ENCODE data around the gene LRRC55.

The LRRC55 gene

DNA sequence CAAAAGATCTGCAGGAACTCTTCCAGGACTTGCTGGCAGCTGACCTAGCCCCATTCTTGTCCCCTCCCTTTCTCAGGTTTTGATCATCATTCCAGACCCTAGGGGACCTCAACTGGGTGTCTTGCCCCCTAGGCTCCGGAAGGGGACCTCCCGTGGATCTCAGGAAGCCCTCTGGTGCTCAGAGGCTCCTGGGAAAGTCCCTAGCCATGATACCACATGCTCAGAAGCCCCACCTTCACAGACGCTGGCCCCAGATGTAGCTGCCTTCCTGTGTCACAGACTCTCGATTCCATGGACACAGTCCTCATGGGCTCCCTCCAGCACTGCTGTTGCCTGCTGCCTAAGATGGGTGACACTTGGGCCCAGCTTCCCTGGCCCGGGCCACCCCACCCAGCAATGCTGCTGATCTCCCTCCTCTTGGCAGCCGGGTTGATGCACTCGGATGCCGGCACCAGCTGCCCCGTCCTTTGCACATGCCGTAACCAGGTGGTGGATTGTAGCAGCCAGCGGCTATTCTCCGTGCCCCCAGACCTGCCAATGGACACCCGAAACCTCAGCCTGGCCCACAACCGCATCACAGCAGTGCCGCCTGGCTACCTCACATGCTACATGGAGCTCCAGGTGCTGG lies at the start of gene LRRC55:
Gene LRRC55, plus strand, starts transcription at position 276 of the 628 bp plus-strand sequence. Its CDS starts 70 bp downstream, at position 346.
- DNase-seq, result no peak

DNA sequence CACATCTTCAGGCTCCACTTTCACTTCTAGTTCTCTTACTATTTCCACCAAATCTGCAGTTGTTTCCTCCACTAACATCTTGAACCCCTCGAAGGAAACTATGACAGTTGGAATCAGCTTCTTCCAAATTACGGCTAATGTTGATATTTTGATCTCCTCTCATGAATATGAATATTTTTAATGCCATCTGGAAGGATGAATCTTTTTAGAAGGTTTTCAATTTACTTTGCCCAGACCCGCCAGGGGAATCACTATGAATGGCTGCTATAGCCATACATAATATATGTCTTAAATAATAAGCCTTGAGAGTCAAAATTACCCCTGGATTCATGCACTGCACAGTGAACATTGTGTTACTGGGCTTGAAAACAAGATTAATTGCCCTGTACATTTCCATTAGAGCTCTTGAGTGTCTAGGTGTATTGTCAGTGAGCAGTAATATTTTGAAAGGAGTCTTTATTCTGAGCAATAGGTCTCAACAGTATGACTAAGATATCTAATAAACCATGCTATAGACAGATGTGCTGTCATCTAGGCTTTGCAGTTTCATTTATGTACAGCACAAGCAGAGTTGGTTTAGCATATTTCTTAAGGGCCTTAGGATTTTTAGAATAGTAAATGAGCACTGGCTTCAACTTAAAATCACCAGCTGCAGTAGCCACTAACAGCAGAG lies 48.3 kb upstream of the LRRC55 start:
- DNase-seq, result no peak

DNA sequence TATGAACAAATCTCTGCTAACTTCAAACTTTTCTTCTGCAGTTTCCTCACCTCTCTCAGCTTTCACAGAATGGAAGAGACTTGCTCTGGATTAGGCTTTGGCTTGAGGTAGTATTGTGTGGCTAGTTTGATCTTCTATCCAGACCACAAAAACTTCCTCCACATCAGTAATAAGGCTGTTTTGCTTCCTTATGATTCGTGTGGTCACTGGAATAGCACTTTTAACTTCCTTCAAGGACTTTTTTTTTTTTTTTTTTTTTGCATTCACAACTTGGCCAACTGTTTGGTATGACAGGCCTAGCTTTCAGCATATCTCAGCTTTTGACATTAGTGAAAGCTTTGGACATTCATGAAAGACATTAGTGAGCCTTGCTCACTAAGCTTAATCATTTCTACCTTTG lies 47.5 kb upstream of the LRRC55 start:
- DNase-seq, result no peak

GRCh38 chr11:57135020-57135751 lies 46.6 kb upstream of the LRRC55 start:
- DNase-seq, result no peak

DNA sequence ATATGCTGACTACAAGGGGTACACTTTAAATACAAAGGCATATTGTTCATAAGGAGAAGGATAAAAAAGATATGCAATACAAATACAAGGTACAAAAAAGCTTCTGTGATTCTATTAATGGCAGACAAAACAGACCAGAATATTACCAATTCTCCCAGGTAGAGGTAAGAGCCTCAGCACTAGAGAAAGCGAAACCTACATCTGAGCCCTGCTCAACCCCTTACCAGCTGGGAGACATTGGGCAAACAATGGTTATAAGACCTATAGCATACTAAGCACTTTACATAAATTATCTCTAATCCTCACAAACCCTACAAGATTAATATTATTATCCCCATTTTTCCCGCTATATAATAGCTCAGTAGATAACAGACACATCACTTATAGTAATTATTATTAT lies 41.2 kb upstream of the LRRC55 start:
- DNase-seq, result no peak

DNA sequence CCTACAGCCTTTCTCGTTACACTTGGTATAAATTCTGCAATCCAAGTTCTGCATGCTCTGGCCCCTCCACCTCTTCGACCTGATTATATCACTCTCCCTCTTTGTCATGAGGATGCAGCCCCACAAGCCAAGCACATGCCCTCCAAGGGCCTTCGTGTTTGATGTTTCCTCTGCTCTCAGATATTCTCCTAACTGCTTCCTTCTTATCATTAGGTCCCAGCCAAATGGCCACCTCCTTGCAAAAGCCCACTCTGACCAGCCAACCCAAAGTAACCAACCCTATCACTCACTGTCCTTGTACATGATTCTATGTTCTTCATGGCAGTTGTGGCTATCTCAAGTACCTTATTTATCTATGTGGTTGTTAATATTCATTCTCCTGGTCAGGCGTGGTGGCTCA lies 38.3 kb upstream of the LRRC55 start:
- no peak for DNase-seq

DNA sequence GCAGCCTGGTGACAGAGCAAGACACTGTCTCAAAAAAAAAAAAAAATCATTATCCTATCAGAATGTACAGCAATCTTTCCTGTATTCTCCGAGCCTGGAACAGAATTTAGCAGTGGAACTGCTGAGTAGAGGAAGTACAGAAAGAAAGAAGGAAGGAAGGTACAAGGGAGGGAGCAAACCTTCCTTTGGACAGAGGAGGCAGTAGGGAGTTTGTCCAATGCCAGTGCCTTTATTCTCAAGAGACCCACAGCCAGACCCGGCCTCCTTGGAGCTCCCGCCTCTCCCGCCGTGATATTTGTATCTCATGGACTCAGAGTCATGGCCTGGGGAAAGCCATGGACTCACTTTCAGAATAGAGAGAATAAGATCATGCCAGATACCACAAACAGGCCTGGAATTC lies 37.7 kb upstream of the LRRC55 start:
- DNase-seq, result no peak

DNA sequence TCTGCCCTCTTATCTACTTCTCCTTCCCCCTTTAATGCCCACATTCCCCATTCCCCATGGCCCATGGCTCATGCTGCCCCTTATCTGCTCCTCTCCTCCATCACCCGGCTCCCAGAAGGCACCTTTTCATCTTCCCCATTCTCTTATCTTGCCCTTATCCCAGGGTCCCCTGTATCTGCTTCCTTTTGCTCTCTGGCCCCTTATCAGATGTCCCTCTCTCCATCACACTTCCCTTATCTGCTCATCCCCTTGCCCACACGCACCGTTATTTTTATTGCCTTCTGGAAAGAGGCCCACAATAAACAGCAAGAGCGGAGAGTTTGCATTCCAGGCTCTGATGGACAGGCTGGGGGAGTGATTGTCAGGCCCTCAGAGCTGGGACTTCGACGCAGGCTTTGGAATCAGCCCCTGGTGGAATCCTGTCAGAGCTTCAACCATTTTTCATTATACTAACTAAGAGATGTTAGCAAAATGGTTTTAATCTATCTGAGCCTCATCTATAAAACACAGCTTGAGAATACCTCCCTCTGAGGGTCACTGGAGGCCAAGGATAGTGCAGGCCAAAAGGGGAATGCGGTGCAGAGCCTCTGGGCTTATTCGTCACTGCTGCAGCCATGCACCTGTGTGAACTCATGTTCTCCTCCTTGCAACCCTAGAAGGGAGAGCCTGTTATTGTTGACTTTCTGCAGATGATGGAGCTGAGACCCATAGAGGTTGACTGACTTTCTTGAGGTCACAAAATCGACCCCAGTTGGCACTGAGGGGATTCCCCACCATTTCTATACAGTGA lies 37.0 kb upstream of the LRRC55 start:
- DNase-seq, result no peak

DNA sequence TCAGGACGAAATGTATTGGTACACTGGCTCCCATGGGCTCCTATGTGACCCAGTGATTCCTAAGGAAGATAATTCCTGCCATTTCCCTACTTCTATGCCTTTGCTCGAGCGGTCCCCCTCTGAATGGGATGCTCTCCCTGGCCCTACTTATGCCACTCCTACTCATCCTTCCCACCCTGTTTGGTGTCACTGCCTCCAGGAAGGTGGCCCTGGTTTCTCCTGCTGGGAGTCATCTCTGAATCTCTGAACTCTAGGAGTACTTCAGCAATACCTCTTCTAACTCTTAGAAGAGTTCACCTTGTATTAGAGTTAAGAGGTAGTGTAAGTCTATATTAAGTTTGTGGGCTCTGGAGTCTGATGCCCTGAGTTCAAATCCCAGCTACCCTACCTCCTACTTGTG lies 35.5 kb upstream of the LRRC55 start:
- no peak for DNase-seq

GRCh38 chr11:57148621-57149020 lies 33.1 kb upstream of the LRRC55 start:
- no peak for DNase-seq

- no peak for DNase-seq
Observed at GRCh38 chr11:57150454-57150917, 31.3 kb upstream of the LRRC55 start.

DNA sequence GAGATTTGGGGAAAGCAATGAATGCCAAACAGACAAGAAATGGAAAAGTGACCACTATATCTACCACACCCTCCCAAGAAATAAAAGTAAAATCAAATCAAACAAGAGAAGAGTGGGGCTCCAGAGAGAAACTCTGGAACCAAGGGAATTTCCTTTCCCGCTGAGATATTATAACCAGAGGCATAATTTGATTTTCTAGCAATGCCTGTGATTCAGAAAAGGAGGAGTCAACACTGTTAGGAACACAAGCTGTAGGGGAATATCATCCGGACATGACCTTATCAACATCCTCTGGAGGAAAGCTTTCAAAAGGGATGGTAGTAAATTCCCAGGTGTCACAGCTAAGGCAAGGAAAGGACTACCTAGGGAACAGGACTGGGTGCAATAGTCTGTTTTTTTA lies 29.6 kb upstream of the LRRC55 start:
- DNase-seq, result no peak

- DNase-seq, result no peak
Observed at GRCh38 chr11:57153448-57153847, 28.3 kb upstream of the LRRC55 start.

- no peak for DNase-seq
Observed at GRCh38 chr11:57154739-57155138, 27.0 kb upstream of the LRRC55 start.

GRCh38 chr11:57155400-57155799 lies 26.4 kb upstream of the LRRC55 start:
- DNase-seq, result no peak

DNA sequence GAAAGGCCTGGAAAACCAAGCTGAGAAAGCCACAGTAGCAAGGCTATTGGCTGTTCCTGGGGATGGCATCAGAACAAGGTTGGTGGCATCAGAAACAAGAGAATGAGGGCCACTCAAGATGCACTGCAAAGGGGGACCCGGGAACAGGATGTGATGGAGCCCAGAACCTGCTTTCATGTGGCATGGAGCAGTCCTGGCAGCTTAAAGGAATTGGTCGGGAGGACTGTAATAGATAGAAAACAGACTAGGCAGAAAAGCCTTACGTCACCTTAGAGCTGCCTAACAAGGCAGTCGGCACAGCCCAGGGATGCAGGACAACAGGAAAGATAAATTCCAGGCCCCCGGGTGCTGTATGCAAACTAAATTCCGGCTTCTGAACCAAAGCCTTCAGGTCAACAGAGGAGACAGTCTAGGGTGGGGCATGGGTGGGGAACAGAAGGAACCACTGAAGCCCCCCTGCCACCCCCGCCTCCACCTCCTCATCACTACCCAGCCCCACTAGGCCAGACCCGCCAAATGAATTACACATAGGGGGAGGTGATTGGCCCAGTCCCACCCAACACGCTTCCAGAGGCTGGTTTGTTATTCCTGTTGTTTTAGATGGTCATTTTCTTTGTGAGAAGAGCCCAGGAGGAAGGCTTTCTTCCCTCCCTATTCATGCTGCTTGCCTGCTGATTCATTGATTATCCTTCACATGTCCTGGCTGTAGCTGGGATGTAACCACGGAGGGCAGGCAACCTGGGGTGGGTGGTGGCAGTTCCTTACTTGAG lies 25.7 kb upstream of the LRRC55 start:
- DNase-seq, result no peak

DNA sequence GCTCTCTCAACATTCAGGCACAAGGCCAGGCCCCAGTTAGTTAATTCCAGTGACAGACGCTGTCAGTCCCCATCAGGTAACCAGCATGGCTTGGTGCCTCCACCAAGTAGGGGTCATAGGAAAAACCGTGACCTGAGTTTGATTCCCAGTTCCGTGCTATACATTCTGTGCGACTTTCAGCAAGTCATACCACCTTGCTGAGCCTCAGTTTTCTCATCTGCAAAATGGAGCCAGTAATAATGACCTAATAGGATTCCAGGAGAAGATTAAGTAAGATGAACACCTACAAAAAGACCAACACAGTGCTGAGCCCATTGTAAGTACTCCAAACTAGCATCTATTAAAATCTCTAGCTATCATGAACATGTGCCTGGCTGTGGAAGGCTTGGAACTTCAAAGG lies 24.8 kb upstream of the LRRC55 start:
- no peak for DNase-seq

- DNase-seq, result no peak
Observed at GRCh38 chr11:57157624-57158023, 24.1 kb upstream of the LRRC55 start.

- DNase-seq, result no peak
Observed at GRCh38 chr11:57158180-57158579, 23.6 kb upstream of the LRRC55 start.

DNA sequence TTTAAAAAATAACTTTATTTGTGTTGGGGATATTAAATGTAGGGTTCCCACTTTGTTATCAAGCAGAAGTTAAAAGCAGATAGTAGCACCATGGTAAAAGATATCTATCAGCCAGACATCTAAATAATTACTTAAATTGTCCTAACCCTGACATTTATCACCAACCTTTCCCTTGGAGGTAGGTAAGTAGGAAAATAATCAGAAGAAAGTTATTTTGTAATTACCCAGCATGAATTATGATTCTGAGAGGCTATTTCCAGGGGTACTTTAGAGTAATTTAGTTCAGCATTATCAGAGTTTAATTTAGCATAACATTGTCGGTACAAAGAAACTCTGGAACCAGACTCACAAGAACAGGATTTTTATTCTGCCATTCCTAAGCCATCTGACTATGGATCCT lies 23.2 kb upstream of the LRRC55 start:
- DNase-seq, result no peak

DNA sequence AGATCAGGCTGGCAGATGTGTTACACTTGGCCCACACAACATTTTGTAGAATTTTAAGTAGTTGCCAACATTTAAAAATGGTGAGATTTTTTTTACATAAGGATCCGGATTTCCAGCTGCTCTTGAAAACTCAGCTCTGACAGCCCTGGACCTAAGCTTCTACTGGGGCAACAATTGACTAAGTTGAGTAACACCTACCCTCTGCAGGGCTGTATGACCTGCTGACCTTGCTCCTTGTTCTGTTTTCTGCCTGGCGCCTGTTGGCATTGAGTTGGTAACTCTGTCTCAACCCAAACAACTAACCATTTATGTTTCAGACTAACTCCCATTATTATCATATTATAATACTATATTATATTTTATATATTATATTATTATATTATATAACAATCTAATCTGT lies 21.1 kb upstream of the LRRC55 start:
- DNase-seq, result no peak

DNA sequence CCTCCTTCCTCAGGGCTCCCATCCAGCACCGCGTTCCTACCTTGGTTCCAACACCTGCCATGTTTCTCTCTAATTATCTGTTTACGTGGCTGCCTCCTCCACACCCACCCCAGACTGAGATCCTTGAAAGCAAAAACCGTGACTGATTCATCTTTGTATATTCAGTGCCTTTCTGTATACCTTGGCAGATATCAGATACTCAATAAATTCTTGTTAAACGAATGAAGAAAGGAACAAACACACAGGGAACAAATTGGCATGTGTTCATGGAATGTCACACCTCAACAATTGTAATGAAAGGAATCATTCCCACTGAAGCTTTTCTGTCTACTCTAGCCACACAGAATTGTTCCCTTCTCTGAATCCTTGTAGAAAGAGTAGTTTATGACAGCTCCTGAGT lies 20.4 kb upstream of the LRRC55 start:
- DNase-seq, result no peak

Measured in NCI-H1694 treated with DMSO at 0.1 percent for 48 hours (cell line).